ENCODE measurements around the gene EPHA7.

EPHA7 gene

DNA sequence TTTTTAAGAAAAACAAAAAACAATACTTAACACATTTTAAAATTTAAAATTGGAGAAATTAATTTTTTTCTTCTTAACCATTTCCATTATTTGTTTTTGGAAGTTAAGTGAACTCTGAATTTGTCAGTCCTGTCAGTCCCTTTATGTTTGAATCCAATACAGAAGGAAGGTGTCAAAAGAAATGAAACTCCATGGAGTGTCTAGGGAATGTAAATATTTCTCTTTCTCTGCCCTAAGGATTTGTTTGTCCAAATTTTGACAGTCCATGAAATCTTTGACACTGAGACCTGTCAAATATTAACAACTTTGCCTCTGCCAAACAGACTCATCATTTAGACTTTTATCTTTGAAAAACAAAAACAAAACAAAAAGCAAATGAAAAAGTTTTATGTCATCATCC, 166.4 kb downstream of the EPHA7 start:
- no peak for DNase-seq (ENCODE audit: low read depth in 3 of 3, low spot score in 1 of 3)

DNA sequence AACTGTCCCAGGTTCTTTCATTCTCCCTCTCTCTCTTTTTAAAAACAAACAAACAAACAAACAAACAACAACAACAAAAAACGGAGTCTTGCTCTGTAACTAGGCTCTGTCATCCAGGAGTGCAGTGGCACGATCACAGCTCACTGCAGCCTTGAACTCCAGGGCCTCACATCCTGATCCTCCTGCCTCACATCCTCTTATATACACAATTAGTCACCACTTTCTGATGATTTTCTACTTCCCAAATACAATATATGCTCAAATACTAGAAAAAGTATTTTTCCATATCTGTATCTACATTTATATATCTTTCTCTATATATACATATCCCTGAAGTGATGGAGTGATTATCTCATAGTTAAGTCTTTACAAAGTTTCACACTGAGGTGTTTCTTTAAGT, 170.7 kb downstream of the EPHA7 start:
- DNase-seq (ENCODE audit: low read depth in 3 of 3, low spot score in 1 of 3) = no peak

DNA sequence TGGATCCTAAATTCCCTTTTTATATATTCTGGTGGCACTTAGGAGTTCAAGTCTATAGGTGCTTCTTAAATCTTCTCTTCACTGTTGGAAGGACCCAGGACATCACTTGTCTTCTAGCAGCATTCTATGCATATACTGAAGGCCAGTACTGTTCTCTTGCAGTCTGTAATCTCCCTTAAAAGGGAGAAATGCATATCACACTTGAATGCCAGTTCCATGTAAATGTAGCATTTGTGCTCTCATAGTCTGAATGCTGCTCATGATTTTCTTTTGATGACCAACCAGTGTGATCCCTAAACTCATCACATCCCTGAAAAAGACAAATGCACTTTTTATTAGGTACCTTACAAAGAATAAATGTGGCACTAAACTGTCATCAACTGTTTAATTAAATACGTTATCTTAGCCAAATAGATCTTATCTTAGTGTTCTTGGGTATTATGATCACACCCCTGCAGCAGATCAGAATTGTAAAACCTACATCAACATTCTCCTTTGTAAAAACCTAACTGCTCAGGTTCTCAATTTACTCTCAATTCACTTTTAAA, 176.1 kb downstream of the EPHA7 start:
- DNase-seq (ENCODE audit: low read depth in 3 of 3, low spot score in 1 of 3) = no peak

DNA sequence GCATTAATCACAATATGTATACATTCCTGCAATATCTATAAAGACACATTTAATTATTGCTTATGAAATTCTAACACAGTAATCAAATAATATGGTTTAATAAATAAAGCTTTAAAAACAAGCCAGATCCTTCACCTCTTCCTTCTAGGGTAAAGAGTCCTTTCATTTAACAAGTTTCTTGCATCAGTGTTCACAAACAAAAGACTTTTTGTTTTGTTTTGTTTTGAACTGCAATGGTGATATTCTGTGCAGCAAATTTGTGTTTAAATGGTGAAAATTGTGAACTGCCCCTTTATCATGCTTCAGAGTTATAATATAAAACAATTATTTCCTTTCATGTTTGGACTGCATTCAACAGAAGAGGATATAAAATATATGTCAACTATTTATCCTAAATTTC, 177.3 kb downstream of the EPHA7 start:
- DNase-seq (ENCODE audit: low read depth in 3 of 3, low spot score in 1 of 3) = no peak

- no peak for DNase-seq (ENCODE audit: low read depth in 3 of 3, low spot score in 1 of 3)
These were observed 180.7 kb downstream of the EPHA7 start for GRCh38 chr6:93238632-93239031.

DNA sequence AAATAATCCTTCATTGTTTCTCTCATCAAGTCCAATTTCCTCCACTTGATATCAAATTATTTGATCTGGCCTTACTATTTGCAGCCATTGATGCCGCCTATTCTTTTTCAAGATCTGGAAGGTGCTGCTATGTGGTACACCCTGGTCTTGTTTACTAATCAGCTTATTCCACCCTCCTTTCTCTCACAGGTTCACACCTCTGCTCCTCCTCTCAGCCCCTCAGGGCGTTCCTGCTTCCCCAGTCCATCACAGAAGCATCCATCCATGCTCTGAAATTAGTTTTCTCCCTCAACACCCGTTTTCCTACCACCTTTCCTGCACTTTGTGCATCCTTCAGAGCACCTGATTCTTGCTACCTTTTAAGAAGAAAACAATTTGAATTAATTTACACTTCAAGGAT, 183.6 kb downstream of the EPHA7 start:
- no peak for DNase-seq (ENCODE audit: low read depth in 3 of 3, low spot score in 1 of 3)

- DNase-seq (ENCODE audit: low read depth in 3 of 3, low spot score in 1 of 3) = no peak
These were observed 192.5 kb downstream of the EPHA7 start for GRCh38 chr6:93226822-93227221.

DNA sequence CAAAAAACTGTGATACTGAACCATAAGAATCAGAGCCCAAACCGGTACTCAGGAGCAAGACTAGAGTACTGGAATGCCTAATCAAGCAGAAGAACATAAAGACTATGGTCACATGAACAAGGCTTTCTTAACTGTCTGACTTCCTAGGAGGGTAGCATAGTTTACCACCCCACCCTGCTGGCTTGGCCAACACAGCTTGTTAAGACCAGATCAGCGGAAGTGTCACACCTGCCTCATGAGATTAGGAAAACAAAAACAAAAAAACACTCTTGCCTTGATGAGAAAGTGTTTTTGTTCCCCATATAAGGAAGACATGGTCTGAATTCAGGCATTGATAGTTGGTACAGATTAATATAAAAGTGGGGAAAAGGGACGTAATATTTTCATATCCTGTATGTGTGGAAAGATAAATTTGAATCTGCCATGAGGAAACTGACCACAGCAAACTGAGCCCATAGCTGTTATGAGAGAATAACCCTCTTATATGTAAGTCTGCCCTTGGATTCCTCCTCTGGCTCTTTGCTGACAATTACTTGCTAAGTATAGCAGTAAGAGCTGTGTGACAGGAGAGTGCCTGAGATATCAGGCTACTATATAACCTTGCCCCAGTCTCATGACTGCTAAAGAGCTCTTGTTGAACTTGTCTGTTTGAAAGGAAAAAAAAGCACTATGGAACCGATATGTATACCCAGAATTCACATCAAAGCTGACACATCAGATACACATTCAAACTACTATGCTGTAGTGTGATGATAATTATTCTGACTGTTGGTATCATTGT, 197.1 kb downstream of the EPHA7 start:
- no peak for DNase-seq (ENCODE audit: low read depth in 3 of 3, low spot score in 1 of 3)

DNA sequence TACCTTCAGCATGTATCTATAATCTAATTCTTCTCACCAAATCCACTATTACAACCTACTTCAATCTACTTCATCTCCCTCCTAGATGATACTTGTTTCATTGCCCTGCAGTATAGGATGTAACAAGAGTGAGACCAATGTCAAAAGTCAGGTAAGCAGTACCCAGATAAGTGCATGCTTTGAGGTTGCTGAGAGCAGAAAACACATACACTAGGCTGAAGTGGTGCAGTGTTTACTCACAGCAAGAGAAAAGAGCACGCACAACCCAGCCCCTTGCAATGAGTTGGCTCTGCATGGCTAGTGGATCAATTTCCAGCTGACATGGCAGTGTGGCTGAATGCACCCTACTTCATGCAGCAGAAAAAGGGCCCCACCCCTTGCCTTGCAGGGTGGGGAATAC, 199.9 kb downstream of the EPHA7 start:
- no peak for DNase-seq (ENCODE audit: low read depth in 3 of 3, low spot score in 1 of 3)

GRCh38 chr6:93218096-93218495, 201.3 kb downstream of the EPHA7 start:
- no peak for DNase-seq (ENCODE audit: low read depth in 3 of 3, low spot score in 1 of 3)

GRCh38 chr6:93213028-93213427, 206.3 kb downstream of the EPHA7 start:
- no peak for DNase-seq (ENCODE audit: low read depth in 3 of 3, low spot score in 1 of 3)

DNA sequence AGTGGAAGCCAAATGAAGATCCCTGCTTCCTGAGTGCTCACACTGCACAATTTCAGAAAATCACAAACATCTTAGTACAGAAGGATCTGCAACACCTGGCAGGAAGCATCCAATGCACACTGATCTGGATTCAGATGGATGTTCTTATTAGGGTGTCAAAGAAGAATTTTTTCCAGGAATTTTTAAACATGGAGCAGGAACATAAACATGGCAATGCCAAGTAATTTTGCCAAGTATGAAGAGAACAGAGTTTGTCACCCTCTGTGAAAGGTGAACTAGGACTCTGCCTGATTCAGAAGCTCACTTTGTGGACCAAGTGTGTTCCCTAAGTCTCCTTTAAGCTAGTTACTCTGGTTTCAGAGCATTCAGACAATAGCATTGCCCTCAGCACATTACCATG, 208.5 kb downstream of the EPHA7 start:
- DNase-seq (ENCODE audit: low read depth in 3 of 3, low spot score in 1 of 3) = no peak

GRCh38 chr6:93209358-93209757, 210.0 kb downstream of the EPHA7 start:
- no peak for DNase-seq (ENCODE audit: low read depth in 3 of 3, low spot score in 1 of 3)

- no peak for DNase-seq (ENCODE audit: low read depth in 3 of 3, low spot score in 1 of 3)
These were observed 222.9 kb downstream of the EPHA7 start for GRCh38 chr6:93196406-93196970.

DNA sequence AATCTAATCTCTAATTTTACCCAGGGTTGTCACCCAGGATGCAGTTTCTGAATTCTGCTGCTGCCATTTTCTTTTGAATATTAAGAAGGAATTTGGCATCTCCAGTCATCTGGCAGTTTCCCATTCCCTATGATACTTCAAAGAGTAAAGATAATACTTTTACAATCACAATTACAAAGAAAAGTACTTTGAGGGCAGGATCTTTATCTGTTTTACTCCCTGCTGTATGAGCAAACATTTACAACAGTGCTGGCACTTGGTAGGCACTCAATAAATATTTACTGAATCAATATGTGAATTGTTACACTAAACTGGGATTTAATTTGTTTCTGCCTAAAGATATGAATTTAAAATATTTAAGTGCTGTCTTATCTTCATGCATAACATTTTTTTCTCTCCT, 224.9 kb downstream of the EPHA7 start:
- DNase-seq (ENCODE audit: low read depth in 3 of 3, low spot score in 1 of 3) = no peak

DNA sequence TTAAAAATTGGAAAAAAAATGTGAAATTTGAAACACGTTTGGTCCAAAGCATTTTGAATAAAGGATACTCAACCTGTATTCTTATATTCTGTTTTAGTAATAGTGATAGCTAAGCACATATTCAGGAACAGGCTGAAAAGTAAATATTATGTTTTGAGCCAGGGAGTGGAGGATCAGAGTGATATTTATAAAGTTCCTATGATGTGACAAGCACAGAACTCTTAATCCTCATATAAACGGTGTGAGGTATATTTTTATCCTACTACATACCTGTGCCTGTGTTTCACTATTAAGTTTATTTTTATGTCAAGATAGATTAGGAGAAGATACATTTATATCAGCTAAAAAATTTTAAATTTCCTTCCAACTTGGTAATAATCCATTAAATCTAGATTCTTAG, 225.5 kb downstream of the EPHA7 start:
- DNase-seq (ENCODE audit: low read depth in 3 of 3, low spot score in 1 of 3) = no peak
